ENCODE data around the gene KLHDC1.
"Not testable (repeated sequence)": the region's sequence is repeated elsewhere in the genome, so short reads cannot be mapped to it uniquely, and the experiment has no call there.

KLHDC1 gene

GRCh38 chr14:49702725-49703124 is 9.8 kb downstream of the KLHDC1 start:
- DNase-seq (ENCODE audit: insufficient read length, low spot score), result no peak
- TF ChIP-seq CTCF (IDR thresholded peaks at IDR 0.05; ENCODE audit: insufficient read depth, missing control alignments), result no peak
- no peak for FAIRE-seq

- no peak for DNase-seq (ENCODE audit: insufficient read length, low spot score)
- FAIRE-seq, result no peak
- no peak for TF ChIP-seq CTCF (IDR thresholded peaks at IDR 0.05; ENCODE audit: insufficient read depth, missing control alignments)
Observed at GRCh38 chr14:49703965-49704364, 11.0 kb downstream of the KLHDC1 start.

- DNase-seq (ENCODE audit: insufficient read length, low spot score); FAIRE-seq: not testable (repeated sequence)
Observed at GRCh38 chr14:49704471-49704870, 11.6 kb downstream of the KLHDC1 start.

- not testable (repeated sequence) for DNase-seq (ENCODE audit: insufficient read length, low spot score); FAIRE-seq
Observed at GRCh38 chr14:49710993-49711392, 18.1 kb downstream of the KLHDC1 start.

- no peak for DNase-seq (ENCODE audit: insufficient read length, low spot score)
- FAIRE-seq, result no peak
- TF ChIP-seq CTCF (IDR thresholded peaks at IDR 0.05; ENCODE audit: insufficient read depth, missing control alignments), result no peak
Observed at GRCh38 chr14:49720744-49721143, 27.8 kb downstream of the KLHDC1 start.

GRCh38 chr14:49721733-49722435 is 29.0 kb downstream of the KLHDC1 start:
- not testable (repeated sequence) for FAIRE-seq; DNase-seq (ENCODE audit: insufficient read length, low spot score)

- FAIRE-seq (no peak), DNase-seq (ENCODE audit: insufficient read length, low spot score) (no peak)
- no peak for TF ChIP-seq CTCF (IDR thresholded peaks at IDR 0.05; ENCODE audit: insufficient read depth, missing control alignments)
Observed at GRCh38 chr14:49727171-49727570, 34.3 kb downstream of the KLHDC1 start.

GRCh38 chr14:49732896-49733295 is 40.0 kb downstream of the KLHDC1 start:
- TF ChIP-seq CTCF (IDR thresholded peaks at IDR 0.05; ENCODE audit: insufficient read depth, missing control alignments), result no peak
- FAIRE-seq (no peak), DNase-seq (ENCODE audit: insufficient read length, low spot score) (no peak)

GRCh38 chr14:49733836-49734235 is 40.9 kb downstream of the KLHDC1 start:
- DNase-seq (ENCODE audit: insufficient read length, low spot score) (no peak), FAIRE-seq (no peak)
- TF ChIP-seq CTCF (IDR thresholded peaks at IDR 0.05; ENCODE audit: insufficient read depth, missing control alignments), result no peak

GRCh38 chr14:49735669-49736068 is 42.7 kb downstream of the KLHDC1 start:
- not testable (repeated sequence) for FAIRE-seq; DNase-seq (ENCODE audit: insufficient read length, low spot score)

Measured in D721Med (cell line).